WTC11 (cell line): ENCODE results near the gene HSPH1. TPM values are rescaled to one million over a fixed set of nuclear protein-coding genes. Genes with fewer than 3 reads are reported as not detected.

Experiments
- ATAC-seq: fragments of 200-7000 bp; cut with Tn5 transposase; 2 replicates; pipeline ENCODE4 v1.10.0; 2021; ENCODE audit warnings: mild to moderate bottlenecking, moderate library complexity
- CTCF ChIA-PET: fragments of 300-600 bp; sonication (Branson Sonifier 250); formaldehyde crosslinking; loops from one replicate; lab custom pipeline; 2021; ENCODE audit warnings: antibody characterized with exemption; lab: Charles Lee
- POLR2A ChIA-PET: fragments of 350-600 bp; sonication (Branson Sonifier 250); formaldehyde crosslinking; loops from one replicate; lab custom pipeline; 2021; ENCODE audit warnings: antibody characterized with exemption; lab: Charles Lee
- DNase-seq: peaks from one replicate; pipeline ENCODE4 v3.0.0; 2021; ENCODE audit warnings: low spot score
- H3K27ac Mint-ChIP-seq: 2 replicates; pipeline ENCODE4 v1.8.0; 2021; ENCODE audit warnings: mixed read lengths
- H3K27me3 Mint-ChIP-seq: 2 replicates; pipeline ENCODE4 v1.8.0; 2021; ENCODE audit warnings: low read depth, mild to moderate bottlenecking, moderate library complexity, mixed read lengths
- H3K36me3 Mint-ChIP-seq: 2 replicates; pipeline ENCODE4 v1.8.0; 2021; ENCODE audit warnings: mixed read lengths
- H3K4me1 Mint-ChIP-seq: 2 replicates; pipeline ENCODE4 v1.8.0; 2022; ENCODE audit warnings: mixed read lengths
- H3K4me3 Mint-ChIP-seq: 2 replicates; pipeline ENCODE4 v1.8.0; 2021; ENCODE audit warnings: mild to moderate bottlenecking, moderate library complexity, mixed read lengths
- H3K9me3 Mint-ChIP-seq: 2 replicates; pipeline ENCODE4 v1.8.0; 2021; ENCODE audit warnings: mixed read lengths
- ATF1 ChIP-seq: sonication (generic); formaldehyde crosslinking; IDR thresholded peaks from 2 replicates; pipeline ENCODE4 v1.8.1; 2023; ENCODE audit warnings: mild to moderate bottlenecking, moderate library complexity, missing genetic modification reagents
- FOXP1 ChIP-seq: sonication (generic); formaldehyde crosslinking; IDR thresholded peaks from 2 replicates; pipeline ENCODE4 v1.8.0; 2022; ENCODE audit warnings: missing genetic modification reagents, mild to moderate bottlenecking, moderate library complexity, borderline replicate concordance
- GABPB1 ChIP-seq: sonication (generic); formaldehyde crosslinking; IDR thresholded peaks from 2 replicates; pipeline ENCODE4 v1.8.1; 2023; ENCODE audit warnings: mild to moderate bottlenecking, missing genetic modification reagents
- IRF2 ChIP-seq: sonication (generic); formaldehyde crosslinking; IDR thresholded peaks from 2 replicates; pipeline ENCODE4 v1.8.0; 2022; ENCODE audit warnings: low read depth, missing genetic modification reagents, borderline replicate concordance
- NFYB ChIP-seq: sonication (generic); formaldehyde crosslinking; conservative IDR thresholded peaks from 2 replicates; pipeline ENCODE4 v1.8.0; 2022; ENCODE audit warnings: low read depth, missing genetic modification reagents
- NR2C2 ChIP-seq: sonication (generic); formaldehyde crosslinking; IDR thresholded peaks from 2 replicates; pipeline ENCODE4 v1.8.0; 2022; ENCODE audit warnings: mild to moderate bottlenecking, missing genetic modification reagents
- PRRX2 ChIP-seq: fragments of 250-450 bp; sonication (Bioruptor Pico); IDR thresholded peaks from 2 replicates; pipeline ENCODE4 v1.8.0; 2021; ENCODE audit warnings: mild to moderate bottlenecking
- RELA ChIP-seq: sonication (generic); formaldehyde crosslinking; IDR thresholded peaks from 2 replicates; pipeline ENCODE4 v1.8.1; 2022; ENCODE audit warnings: missing genetic modification reagents, mild to moderate bottlenecking, borderline replicate concordance
- RORB ChIP-seq: fragments of 250-450 bp; sonication (Bioruptor Pico); IDR thresholded peaks from 2 replicates; pipeline ENCODE4 v1.9.0; 2021; ENCODE audit warnings: mild to moderate bottlenecking
- SMAD3 ChIP-seq: sonication (generic); formaldehyde crosslinking; IDR thresholded peaks from 2 replicates; pipeline ENCODE4 v1.8.0; 2022; ENCODE audit warnings: missing genetic modification reagents, mild to moderate bottlenecking, borderline replicate concordance
- SP1 ChIP-seq: sonication (generic); formaldehyde crosslinking; conservative IDR thresholded peaks from 2 replicates; pipeline ENCODE4 v1.8.1; 2022; ENCODE audit warnings: missing genetic modification reagents
- TCF7 ChIP-seq: sonication (generic); formaldehyde crosslinking; IDR thresholded peaks from 2 replicates; pipeline ENCODE4 v1.8.0; 2022; ENCODE audit warnings: mild to moderate bottlenecking, low read depth, missing genetic modification reagents, moderate library complexity
- ZNF416 ChIP-seq: fragments of 250-450 bp; sonication (Bioruptor Pico); IDR thresholded peaks from 2 replicates; pipeline ENCODE4 v1.9.0; 2021; ENCODE audit warnings: mild to moderate bottlenecking, inconsistent platforms
- ZNF423 ChIP-seq: fragments of 250-450 bp; sonication (Bioruptor Pico); IDR thresholded peaks from 2 replicates; pipeline ENCODE4 v2.1.2; 2022; ENCODE audit warnings: mild to moderate bottlenecking, moderate library complexity
- total RNA-seq: library from RNA; stranded (reverse); gene quantifications from 3 replicates; pipeline ENCODE4 v1.2.3, GENCODE V29; 2021
- TF ChIP-seq, protein P1 (sequence below): fragments of 250-450 bp; sonication (Bioruptor Pico); IDR thresholded peaks from 2 replicates; pipeline ENCODE4 v1.8.0; 2021; ENCODE audit warnings: mild to moderate bottlenecking
- TF ChIP-seq, protein P2 (sequence below): sonication (generic); formaldehyde crosslinking; IDR thresholded peaks from 2 replicates; pipeline ENCODE4 v1.8.1; 2022; ENCODE audit warnings: missing genetic modification reagents, borderline replicate concordance
- TF ChIP-seq, protein P3 (sequence below): sonication (generic); formaldehyde crosslinking; IDR thresholded peaks from 2 replicates; pipeline ENCODE4 v1.8.1; 2023; ENCODE audit warnings: mild to moderate bottlenecking, missing genetic modification reagents, moderate library complexity
- TF ChIP-seq, protein P4 (sequence below): sonication (generic); formaldehyde crosslinking; conservative IDR thresholded peaks from 2 replicates; pipeline ENCODE4 v1.8.1; 2022; ENCODE audit warnings: mild to moderate bottlenecking, missing genetic modification reagents
- TF ChIP-seq, protein P5 (sequence below): fragments of 250-450 bp; sonication (Bioruptor Pico); IDR thresholded peaks from 2 replicates; pipeline ENCODE4 v1.9.0; 2021; ENCODE audit warnings: mild to moderate bottlenecking, borderline replicate concordance
- TF ChIP-seq, protein P6 (sequence below): sonication (generic); formaldehyde crosslinking; IDR thresholded peaks from 2 replicates; pipeline ENCODE4 v1.8.1; 2023; ENCODE audit warnings: mild to moderate bottlenecking, missing genetic modification reagents, moderate library complexity

Gene HSPH1
- total RNA-seq, 1 experiment from 2014 or later, result 114 TPM

DNA sequence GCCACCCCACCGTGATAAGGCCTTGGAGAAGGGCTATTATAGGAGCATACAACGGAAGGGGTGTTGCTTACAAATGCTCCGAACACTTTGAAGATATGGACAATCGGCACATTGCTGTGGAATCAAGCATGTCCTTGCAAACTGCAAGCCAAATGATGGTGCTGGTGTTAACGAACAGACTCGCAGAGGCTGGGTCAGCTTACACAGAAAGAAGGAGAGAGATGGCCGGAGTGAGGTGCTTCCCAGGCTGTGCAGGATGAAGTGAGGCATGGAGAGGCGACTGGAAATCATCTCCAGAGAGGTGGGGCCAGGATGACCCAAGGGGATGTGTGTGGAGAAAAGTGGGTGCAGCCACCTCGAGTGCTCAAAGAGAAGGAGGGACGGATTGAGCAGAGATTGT, 42.2 kb downstream of the HSPH1 start (continued):
- TF ChIP-seq, protein P1, sequence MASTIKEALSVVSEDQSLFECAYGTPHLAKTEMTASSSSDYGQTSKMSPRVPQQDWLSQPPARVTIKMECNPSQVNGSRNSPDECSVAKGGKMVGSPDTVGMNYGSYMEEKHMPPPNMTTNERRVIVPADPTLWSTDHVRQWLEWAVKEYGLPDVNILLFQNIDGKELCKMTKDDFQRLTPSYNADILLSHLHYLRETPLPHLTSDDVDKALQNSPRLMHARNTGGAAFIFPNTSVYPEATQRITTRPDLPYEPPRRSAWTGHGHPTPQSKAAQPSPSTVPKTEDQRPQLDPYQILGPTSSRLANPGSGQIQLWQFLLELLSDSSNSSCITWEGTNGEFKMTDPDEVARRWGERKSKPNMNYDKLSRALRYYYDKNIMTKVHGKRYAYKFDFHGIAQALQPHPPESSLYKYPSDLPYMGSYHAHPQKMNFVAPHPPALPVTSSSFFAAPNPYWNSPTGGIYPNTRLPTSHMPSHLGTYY, result no peak
- TF ChIP-seq SMAD3 (no peak), GABPB1 (CRISPR knock-in tag) (no peak), RELA (CRISPR knock-in tag) (no peak), PRRX2 (CRISPR knock-in tag) (no peak)

DNA sequence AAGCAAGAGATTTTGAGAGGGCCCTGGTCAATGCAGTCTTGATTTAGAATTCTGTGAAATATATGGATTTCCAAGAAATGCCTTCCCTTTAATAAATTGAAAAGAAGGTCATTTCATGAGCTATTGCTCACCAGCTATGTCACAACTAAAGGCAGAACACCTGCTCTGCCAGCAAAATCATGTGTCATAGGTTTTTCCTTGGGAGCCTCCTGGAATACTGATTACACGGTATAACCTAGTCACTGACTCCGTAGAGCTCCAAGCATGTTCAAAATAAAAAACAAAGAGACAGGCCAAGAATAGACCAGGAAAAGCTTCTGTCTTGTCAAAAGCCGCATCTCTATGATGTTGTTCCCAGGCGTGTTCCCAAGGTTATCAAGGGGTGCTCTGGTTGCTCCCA, 45.5 kb downstream of the HSPH1 start:
- DNase-seq (no peak), ATAC-seq (no peak)
- H3K27me3 Mint-ChIP-seq, result no peaks in the 10 kb centered on the region
- H3K36me3 Mint-ChIP-seq, result no peaks in the 10 kb centered on the region
- H3K27ac Mint-ChIP-seq, result no peak overlapping the region
- peaks cover 4% of the 10 kb centered on the region; the same call in 1 of the 2 replicates for H3K9me3 Mint-ChIP-seq
- ChIA-PET POLR2A (no interaction called here), CTCF (interaction anchor here (1.0 kb wide), 1 partner anchor 10 kb away, joined by 4 read pairs; no protein-coding TSS in a partner anchor)
- H3K4me3 Mint-ChIP-seq, result no peak overlapping the region
- H3K4me1 Mint-ChIP-seq, result peaks cover 25% of the 10 kb centered on the region
- TF ChIP-seq ZNF416 (CRISPR knock-in tag), result no peak
- TF ChIP-seq, protein P2, sequence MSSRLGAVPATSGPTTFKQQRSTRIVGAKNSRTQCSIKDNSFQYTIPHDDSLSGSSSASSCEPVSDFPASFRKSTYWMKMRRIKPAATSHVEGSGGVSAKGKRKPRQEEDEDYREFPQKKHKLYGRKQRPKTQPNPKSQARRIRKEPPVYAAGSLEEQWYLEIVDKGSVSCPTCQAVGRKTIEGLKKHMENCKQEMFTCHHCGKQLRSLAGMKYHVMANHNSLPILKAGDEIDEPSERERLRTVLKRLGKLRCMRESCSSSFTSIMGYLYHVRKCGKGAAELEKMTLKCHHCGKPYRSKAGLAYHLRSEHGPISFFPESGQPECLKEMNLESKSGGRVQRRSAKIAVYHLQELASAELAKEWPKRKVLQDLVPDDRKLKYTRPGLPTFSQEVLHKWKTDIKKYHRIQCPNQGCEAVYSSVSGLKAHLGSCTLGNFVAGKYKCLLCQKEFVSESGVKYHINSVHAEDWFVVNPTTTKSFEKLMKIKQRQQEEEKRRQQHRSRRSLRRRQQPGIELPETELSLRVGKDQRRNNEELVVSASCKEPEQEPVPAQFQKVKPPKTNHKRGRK (CRISPR knock-in tag), result no peak
- TF ChIP-seq, protein P3, sequence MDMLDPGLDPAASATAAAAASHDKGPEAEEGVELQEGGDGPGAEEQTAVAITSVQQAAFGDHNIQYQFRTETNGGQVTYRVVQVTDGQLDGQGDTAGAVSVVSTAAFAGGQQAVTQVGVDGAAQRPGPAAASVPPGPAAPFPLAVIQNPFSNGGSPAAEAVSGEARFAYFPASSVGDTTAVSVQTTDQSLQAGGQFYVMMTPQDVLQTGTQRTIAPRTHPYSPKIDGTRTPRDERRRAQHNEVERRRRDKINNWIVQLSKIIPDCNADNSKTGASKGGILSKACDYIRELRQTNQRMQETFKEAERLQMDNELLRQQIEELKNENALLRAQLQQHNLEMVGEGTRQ (CRISPR knock-in tag), result no peak
- TF ChIP-seq TCF7, result no peak
- no peak for TF ChIP-seq IRF2 (CRISPR knock-in tag)

DNA sequence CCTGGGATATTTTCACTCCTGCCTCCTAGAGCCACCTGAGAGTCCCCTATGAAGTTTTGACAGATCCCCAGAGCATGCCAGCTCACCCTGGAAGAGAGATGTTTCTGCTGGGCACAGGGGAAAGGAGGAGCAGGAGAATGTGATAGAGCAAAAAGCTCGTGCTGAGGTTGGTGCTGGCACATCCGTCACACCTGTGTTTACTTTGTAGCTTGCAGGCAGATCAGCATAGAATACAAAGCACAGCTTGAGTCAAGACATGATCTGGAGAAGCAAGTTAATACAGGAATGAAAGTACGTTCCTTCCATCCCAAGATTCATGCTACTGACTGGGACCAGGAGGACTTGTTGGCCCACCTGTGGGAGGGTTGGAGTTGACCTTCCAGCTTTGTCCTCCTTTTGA, 46.1 kb downstream of the HSPH1 start:
- no peaks in the 10 kb centered on the region for H3K36me3 Mint-ChIP-seq
- no peaks in the 10 kb centered on the region for H3K27me3 Mint-ChIP-seq
- DNase-seq (no peak), ATAC-seq (no peak)
- no peak overlapping the region for H3K27ac Mint-ChIP-seq
- CTCF ChIA-PET, result interaction anchor here (1.0 kb wide), 1 partner anchor 10 kb away, joined by 4 read pairs; no protein-coding TSS in a partner anchor
- peaks cover 4% of the 10 kb centered on the region; the same call in 1 of the 2 replicates for H3K9me3 Mint-ChIP-seq
- peaks cover 25% of the 10 kb centered on the region for H3K4me1 Mint-ChIP-seq
- no peak for TF ChIP-seq SP1 (CRISPR knock-in tag)
- TF ChIP-seq, all 79 proteins: peak for 0
- no peak overlapping the region for H3K4me3 Mint-ChIP-seq
- POLR2A ChIA-PET, result no interaction called here

DNA sequence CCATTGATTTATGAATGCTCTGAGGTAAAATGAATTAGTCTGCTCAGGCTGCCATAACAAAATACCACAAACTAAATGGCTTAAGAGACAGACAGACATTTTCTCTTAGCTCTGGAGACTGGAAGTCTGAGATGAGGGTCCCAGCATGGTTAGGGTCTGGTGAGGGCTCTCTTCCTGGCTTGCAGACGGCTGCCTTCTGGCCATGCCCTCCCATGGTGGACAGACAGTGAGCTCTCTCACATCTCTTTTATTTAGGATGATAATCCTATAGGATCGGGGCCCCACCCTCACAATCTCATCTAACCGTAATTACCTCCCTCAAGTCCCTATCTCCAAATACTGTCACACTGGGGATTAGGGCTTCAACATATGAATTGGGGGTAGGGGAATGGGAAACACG, 47.1 kb downstream of the HSPH1 start:
- no peak overlapping the region for H3K27ac Mint-ChIP-seq
- H3K36me3 Mint-ChIP-seq, result no peaks in the 10 kb centered on the region
- no peak overlapping the region for H3K4me3 Mint-ChIP-seq
- H3K4me1 Mint-ChIP-seq, result peaks cover 16% of the 10 kb centered on the region
- ATAC-seq (no peak), DNase-seq (no peak)
- ChIA-PET CTCF (interaction anchor here (0.7 kb wide), 1 partner anchor 9 kb away, joined by 3 read pairs; no protein-coding TSS in a partner anchor), POLR2A (no interaction called here)
- peaks cover 3% of the 10 kb centered on the region; the same call in 1 of the 2 replicates for H3K9me3 Mint-ChIP-seq
- no peaks in the 10 kb centered on the region for H3K27me3 Mint-ChIP-seq
- no peak for TF ChIP-seq RORB (CRISPR knock-in tag)
- no peak for TF ChIP-seq NFYB (CRISPR knock-in tag)
- TF ChIP-seq, protein P4, sequence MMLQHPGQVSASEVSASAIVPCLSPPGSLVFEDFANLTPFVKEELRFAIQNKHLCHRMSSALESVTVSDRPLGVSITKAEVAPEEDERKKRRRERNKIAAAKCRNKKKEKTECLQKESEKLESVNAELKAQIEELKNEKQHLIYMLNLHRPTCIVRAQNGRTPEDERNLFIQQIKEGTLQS (CRISPR knock-in tag), result no peak
- TF ChIP-seq ZNF423 (CRISPR knock-in tag), result no peak
- TF ChIP-seq FOXP1, result no peak
- TF ChIP-seq, protein P5, sequence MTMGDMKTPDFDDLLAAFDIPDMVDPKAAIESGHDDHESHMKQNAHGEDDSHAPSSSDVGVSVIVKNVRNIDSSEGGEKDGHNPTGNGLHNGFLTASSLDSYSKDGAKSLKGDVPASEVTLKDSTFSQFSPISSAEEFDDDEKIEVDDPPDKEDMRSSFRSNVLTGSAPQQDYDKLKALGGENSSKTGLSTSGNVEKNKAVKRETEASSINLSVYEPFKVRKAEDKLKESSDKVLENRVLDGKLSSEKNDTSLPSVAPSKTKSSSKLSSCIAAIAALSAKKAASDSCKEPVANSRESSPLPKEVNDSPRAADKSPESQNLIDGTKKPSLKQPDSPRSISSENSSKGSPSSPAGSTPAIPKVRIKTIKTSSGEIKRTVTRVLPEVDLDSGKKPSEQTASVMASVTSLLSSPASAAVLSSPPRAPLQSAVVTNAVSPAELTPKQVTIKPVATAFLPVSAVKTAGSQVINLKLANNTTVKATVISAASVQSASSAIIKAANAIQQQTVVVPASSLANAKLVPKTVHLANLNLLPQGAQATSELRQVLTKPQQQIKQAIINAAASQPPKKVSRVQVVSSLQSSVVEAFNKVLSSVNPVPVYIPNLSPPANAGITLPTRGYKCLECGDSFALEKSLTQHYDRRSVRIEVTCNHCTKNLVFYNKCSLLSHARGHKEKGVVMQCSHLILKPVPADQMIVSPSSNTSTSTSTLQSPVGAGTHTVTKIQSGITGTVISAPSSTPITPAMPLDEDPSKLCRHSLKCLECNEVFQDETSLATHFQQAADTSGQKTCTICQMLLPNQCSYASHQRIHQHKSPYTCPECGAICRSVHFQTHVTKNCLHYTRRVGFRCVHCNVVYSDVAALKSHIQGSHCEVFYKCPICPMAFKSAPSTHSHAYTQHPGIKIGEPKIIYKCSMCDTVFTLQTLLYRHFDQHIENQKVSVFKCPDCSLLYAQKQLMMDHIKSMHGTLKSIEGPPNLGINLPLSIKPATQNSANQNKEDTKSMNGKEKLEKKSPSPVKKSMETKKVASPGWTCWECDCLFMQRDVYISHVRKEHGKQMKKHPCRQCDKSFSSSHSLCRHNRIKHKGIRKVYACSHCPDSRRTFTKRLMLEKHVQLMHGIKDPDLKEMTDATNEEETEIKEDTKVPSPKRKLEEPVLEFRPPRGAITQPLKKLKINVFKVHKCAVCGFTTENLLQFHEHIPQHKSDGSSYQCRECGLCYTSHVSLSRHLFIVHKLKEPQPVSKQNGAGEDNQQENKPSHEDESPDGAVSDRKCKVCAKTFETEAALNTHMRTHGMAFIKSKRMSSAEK (CRISPR knock-in tag), result no peak
- TF ChIP-seq ZNF416 (CRISPR knock-in tag), result no peak
- no peak for TF ChIP-seq ATF1 (CRISPR knock-in tag)
- TF ChIP-seq, protein P2 (CRISPR knock-in tag), result no peak
- TF ChIP-seq, protein P6, sequence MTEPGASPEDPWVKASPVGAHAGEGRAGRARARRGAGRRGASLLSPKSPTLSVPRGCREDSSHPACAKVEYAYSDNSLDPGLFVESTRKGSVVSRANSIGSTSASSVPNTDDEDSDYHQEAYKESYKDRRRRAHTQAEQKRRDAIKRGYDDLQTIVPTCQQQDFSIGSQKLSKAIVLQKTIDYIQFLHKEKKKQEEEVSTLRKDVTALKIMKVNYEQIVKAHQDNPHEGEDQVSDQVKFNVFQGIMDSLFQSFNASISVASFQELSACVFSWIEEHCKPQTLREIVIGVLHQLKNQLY, result no peak
- no peak for TF ChIP-seq RELA (CRISPR knock-in tag)
- no peak for TF ChIP-seq NR2C2 (CRISPR knock-in tag)
- no peak for TF ChIP-seq PRRX2 (CRISPR knock-in tag)
